GM12878 (cell line): ENCODE measurements around the gene ENOPH1. TPM values are rescaled to one million over a fixed set of nuclear protein-coding genes. Genes with fewer than 3 reads are reported as not detected.

Experiments
- ATAC-seq: fragments of 200-7000 bp; cut with Tn5 transposase; 3 replicates; pipeline ENCODE4 v1.9.1; 2020; ENCODE audit warnings: mild to moderate bottlenecking, moderate library complexity
- BruUV-seq: library from RNA; stranded (reverse); fragments of 400-500 nt; replicated peaks from 2 replicates; lab custom pipeline; 2021; lab: Mats Ljungman, UMichigan
- CTCF ChIA-PET: fragments of 300-600 bp; sonication (Branson Sonifier 250); formaldehyde crosslinking; extraction: SDS; loops from one replicate; lab custom pipeline; 2021; ENCODE audit warnings: inconsistent platforms; lab: Yijun Ruan, JAX
- POLR2A ChIA-PET: fragments of 350-600 bp; formaldehyde crosslinking; extraction: SDS; loops from one replicate; lab custom pipeline; 2021; ENCODE audit warnings: inconsistent platforms; lab: Charles Lee
- RAD21 ChIA-PET: fragments of 300-600 bp; sonication (Branson Sonifier 250); formaldehyde crosslinking; loops from one replicate; lab custom pipeline; 2023; ENCODE audit warnings: antibody characterized with exemption; ENCODE audit not compliant: unreplicated experiment; lab: Charles Lee
- SMC1A ChIA-PET: fragments of 300-600 bp; sonication (Branson Sonifier 250); formaldehyde crosslinking; loops from one replicate; lab custom pipeline; 2023; ENCODE audit not compliant: unreplicated experiment, uncharacterized antibody; lab: Charles Lee
- DNase-seq: peaks from one replicate; pipeline ENCODE4 v3.0.0-alpha.2; 2011; ENCODE audit warnings: low read depth, low spot score
- FAIRE-seq: peaks from 3 replicates; lab custom pipeline; 2011; peaks lifted over from hg19 to GRCh38; lab: Jason Lieb, UNC
- H2AFZ ChIP-seq: 2 replicates; pipeline ENCODE4 v1.6.0; 2011; ENCODE audit warnings: low read depth, low read length, control low read depth; ENCODE audit not compliant: control insufficient read depth
- H3K27ac ChIP-seq: 2 replicates; pipeline ENCODE4 v1.5.1; 2011; ENCODE audit warnings: control low read depth; ENCODE audit not compliant: control insufficient read depth, insufficient read depth
- H3K27me3 ChIP-seq, 2 experiments: replicated peaks in 1 of 2; 2 replicates each; pipeline versions ENCODE4 v1.6.0 to v1.6.1; 2011; ENCODE audit warnings: low read length in 1 of 2; ENCODE audit not compliant: control insufficient read depth in 2 of 2, insufficient read depth in 2 of 2
- H3K36me3 ChIP-seq, 2 experiments: 2 replicates each; pipeline ENCODE4 v1.5.1; 2011; ENCODE audit warnings: low read length in 1 of 2; ENCODE audit not compliant: control insufficient read depth in 2 of 2, insufficient read depth in 2 of 2
- H3K4me1 ChIP-seq: 2 replicates; pipeline ENCODE4 v1.6.1; 2011; ENCODE audit warnings: mild to moderate bottlenecking, low read length, moderate library complexity, mixed read lengths; ENCODE audit not compliant: control insufficient read depth, insufficient read depth
- H3K4me2 ChIP-seq: 2 replicates; pipeline ENCODE4 v1.6.0; 2011; ENCODE audit warnings: control low read depth; ENCODE audit not compliant: control insufficient read depth, insufficient read depth
- H3K4me3 ChIP-seq: fragments of 200-600 bp; sonication (generic); 2 replicates; pipeline ENCODE4 v1.5.1; 2016
- H3K79me2 ChIP-seq: 2 replicates; pipeline ENCODE4 v1.6.0; 2011; ENCODE audit warnings: low read length; ENCODE audit not compliant: control insufficient read depth, insufficient read depth
- H3K9ac ChIP-seq: 2 replicates; pipeline ENCODE4 v1.8.0; 2011; ENCODE audit warnings: low read length, control low read depth, mixed read lengths; ENCODE audit not compliant: control insufficient read depth, insufficient read depth
- H3K9me3 ChIP-seq: replicated peaks from 3 replicates; pipeline ENCODE4 v1.5.1; 2011; ENCODE audit warnings: mild to moderate bottlenecking, low read length; ENCODE audit not compliant: control insufficient read depth, insufficient read depth
- H4K20me1 ChIP-seq: 2 replicates; pipeline ENCODE4 v1.6.0; 2011; ENCODE audit not compliant: control insufficient read depth, insufficient read depth
- BMI1 ChIP-seq: fragments of 450-650 bp; IDR thresholded peaks from 2 replicates; pipeline ENCODE4 v1.6.1; 2016; ENCODE audit warnings: mild to moderate bottlenecking, moderate library complexity, borderline replicate concordance
- CBFB ChIP-seq: IDR thresholded peaks from 2 replicates; pipeline ENCODE4 v1.6.1; 2016; ENCODE audit warnings: antibody characterized with exemption, low read depth
- CBX5 ChIP-seq: sonication (generic); IDR thresholded peaks from 2 replicates; pipeline ENCODE4 v1.6.1; 2016; ENCODE audit warnings: low read depth, moderate library complexity, mild to moderate bottlenecking, inconsistent platforms
- CHD4 ChIP-seq: fragments of 200-600 bp; sonication (generic); IDR thresholded peaks from 2 replicates; pipeline ENCODE4 v1.6.1; 2016; ENCODE audit warnings: mild to moderate bottlenecking
- JUND ChIP-seq: IDR thresholded peaks from 2 replicates; pipeline ENCODE4 v1.6.1; 2012; ENCODE audit warnings: low read depth, mild to moderate bottlenecking, low read length, improper control_type of control experiment, moderate library complexity
- KAT2A ChIP-seq: conservative IDR thresholded peaks from 2 replicates; pipeline ENCODE4 v1.6.1; 2011; ENCODE audit warnings: low read depth, low read length; ENCODE audit not compliant: control insufficient read depth
- MTA2 ChIP-seq: fragments of 450-650 bp; IDR thresholded peaks from 2 replicates; pipeline ENCODE4 v1.6.1; 2016; ENCODE audit warnings: low read depth, mild to moderate bottlenecking, moderate library complexity
- NFIC ChIP-seq: IDR thresholded peaks from 2 replicates; pipeline ENCODE4 v1.6.1; 2012; ENCODE audit warnings: low read depth, mild to moderate bottlenecking, inconsistent platforms, low read length, moderate library complexity
- NFXL1 ChIP-seq: fragments of 450-650 bp; IDR thresholded peaks from 2 replicates; pipeline ENCODE4 v1.6.1; 2017; ENCODE audit warnings: antibody characterized with exemption, mild to moderate bottlenecking, borderline replicate concordance
- NR2C1 ChIP-seq: fragments of 450-650 bp; IDR thresholded peaks from 2 replicates; pipeline ENCODE4 v1.6.1; 2017; ENCODE audit warnings: antibody characterized with exemption, mild to moderate bottlenecking, moderate library complexity
- PAX5 ChIP-seq: IDR thresholded peaks from 2 replicates; pipeline ENCODE4 v1.6.1; 2011; ENCODE audit warnings: low read depth, low read length, borderline replicate concordance
- RELB ChIP-seq: fragments of 450-650 bp; IDR thresholded peaks from 2 replicates; pipeline ENCODE4 v1.6.1; 2017; ENCODE audit warnings: low read depth, mild to moderate bottlenecking, moderate library complexity
- RFX5 ChIP-seq: IDR thresholded peaks from 2 replicates; pipeline ENCODE4 v1.6.1; 2011; ENCODE audit warnings: low read depth, low read length, improper control_type of control experiment
- SUPT20H ChIP-seq: IDR thresholded peaks from 2 replicates; pipeline ENCODE4 v1.6.1; 2011; ENCODE audit warnings: low read depth, mild to moderate bottlenecking, low read length, moderate library complexity, borderline replicate concordance; ENCODE audit not compliant: control insufficient read depth
- USF2 ChIP-seq: IDR thresholded peaks from 2 replicates; pipeline ENCODE4 v1.6.1; 2011; ENCODE audit warnings: low read depth, low read length, improper control_type of control experiment, borderline replicate concordance
- ZNF217 ChIP-seq: fragments of 450-650 bp; IDR thresholded peaks from 2 replicates; pipeline ENCODE4 v1.6.1; 2017; ENCODE audit warnings: antibody characterized with exemption, mild to moderate bottlenecking
- ZNF274 ChIP-seq: IDR thresholded peaks from one replicate; pipeline ENCODE4 v1.8.0; 2011; ENCODE audit not compliant: insufficient read length, insufficient read depth
- ZNF622 ChIP-seq: fragments of 450-650 bp; IDR thresholded peaks from 2 replicates; pipeline ENCODE4 v1.6.1; 2017; ENCODE audit warnings: mild to moderate bottlenecking, inconsistent platforms
- WGBS: methylation state at CpG from one replicate; pipeline ENCODE4 v1.1.6; 2016; ENCODE audit warnings: low lambda C conversion rate; ENCODE audit not compliant: insufficient replicate concordance, insufficient coverage; ENCODE audit errors: missing lambda C conversion rate; 5-methylcytosine and 5-hydroxymethylcytosine counted together
- in situ Hi-C: fragments of 300-500 bp; cut with MboI; formaldehyde crosslinking; loops from 9 replicates; pipeline ENCODE4 v1.14.3; 2018; ENCODE audit warnings: mixed read lengths
- intact Hi-C: fragments of 100-400 bp; cut with micrococcal nuclease; formaldehyde crosslinking; loops from one replicate; pipeline ENCODE4 v1.14.2; 2022; ENCODE audit not compliant: unreplicated experiment
- polyA plus RNA-seq, 11 experiments: library from polyadenylated mRNA; depleted of rRNA in 4 of 11; unstranded in 6 of 11; stranded (reverse) in 5 of 11; fragments of >200 nt; fragmentation: Nextera tagmentation in 4 of 11; fragmentation: Illumina TruSeq in 1 of 11; extraction: Ambion mirVana in 4 of 11; extraction: Trizol in 1 of 11; gene quantifications; 1 replicate in 1 of 11; 2 replicates in 10 of 11; pipeline versions ENCODE4 v1.2.1 to v1.2.3, GENCODE V29; 2011 to 2016; ENCODE audit warnings: inconsistent platforms in 2 of 11, missing spikeins in 2 of 11, low read depth in 1 of 11
- total RNA-seq, 4 experiments: library from RNA; depleted of rRNA in 3 of 4; stranded (reverse); fragments of >200 nt in 3 of 4; fragmentation: Illumina TruSeq in 1 of 4; extraction: Trizol in 1 of 4; gene quantifications; 2 replicates each; pipeline versions ENCODE4 v1.2.1 to v1.2.3, GENCODE V29; 2013 to 2021
- TF ChIP-seq, protein P1 (sequence below): IDR thresholded peaks from 2 replicates; pipeline ENCODE4 v1.6.1; 2011; ENCODE audit warnings: low read depth, mild to moderate bottlenecking, low read length, moderate library complexity, borderline replicate concordance; ENCODE audit errors: extremely low read depth
- TF ChIP-seq, protein P2 (sequence below): fragments of 150-350 bp; IDR thresholded peaks from 2 replicates; pipeline ENCODE4 v1.6.1; 2016; ENCODE audit warnings: low read depth, low read length

The ENOPH1 gene
- total and polyA plus RNA-seq, 10 of the 15 experiments (the other 5 are each of a cell fraction or from before 2014, with no cell fraction given): 24.4 to 83.6 (median 46.7) TPM

GRCh38 chr4:82394896-82395295 is 35.5 kb upstream of the ENOPH1 start:
- Histone ChIP-seq H3K27me3 (no peaks in the 10 kb centered on the region), H3K4me1 (no peaks in the 10 kb centered on the region), H3K27ac (no peak overlapping the region), H3K9ac (no peak overlapping the region), H3K4me2 (no peak overlapping the region), H2AFZ (no peak overlapping the region), H3K9me3 (no peaks in the 10 kb centered on the region), H3K79me2 (no peaks in the 10 kb centered on the region), H3K36me3 (no peaks in the 10 kb centered on the region), H3K4me3 (no peak overlapping the region), H4K20me1 (no peaks in the 10 kb centered on the region)
- no TSS peak for BruUV-seq
- in situ Hi-C loops: no loop called here
- 4% methylated on average over 3 of the region's 3 CpGs for WGBS
- TF ChIP-seq CBFB (no peak), MTA2 (no peak), ZNF622 (no peak), CHD4 (no peak), JUND (no peak), USF2 (no peak), ZNF217 (no peak), ZNF274 (no peak), RELB (no peak), SUPT20H (no peak), CBX5 (no peak), NFIC (no peak), NR2C1 (no peak), NFXL1 (no peak), PAX5 (no peak), KAT2A (no peak), BMI1 (no peak), RFX5 (no peak)
- TF ChIP-seq, protein P1, sequence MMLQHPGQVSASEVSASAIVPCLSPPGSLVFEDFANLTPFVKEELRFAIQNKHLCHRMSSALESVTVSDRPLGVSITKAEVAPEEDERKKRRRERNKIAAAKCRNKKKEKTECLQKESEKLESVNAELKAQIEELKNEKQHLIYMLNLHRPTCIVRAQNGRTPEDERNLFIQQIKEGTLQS: no peak
- TF ChIP-seq, protein P2, sequence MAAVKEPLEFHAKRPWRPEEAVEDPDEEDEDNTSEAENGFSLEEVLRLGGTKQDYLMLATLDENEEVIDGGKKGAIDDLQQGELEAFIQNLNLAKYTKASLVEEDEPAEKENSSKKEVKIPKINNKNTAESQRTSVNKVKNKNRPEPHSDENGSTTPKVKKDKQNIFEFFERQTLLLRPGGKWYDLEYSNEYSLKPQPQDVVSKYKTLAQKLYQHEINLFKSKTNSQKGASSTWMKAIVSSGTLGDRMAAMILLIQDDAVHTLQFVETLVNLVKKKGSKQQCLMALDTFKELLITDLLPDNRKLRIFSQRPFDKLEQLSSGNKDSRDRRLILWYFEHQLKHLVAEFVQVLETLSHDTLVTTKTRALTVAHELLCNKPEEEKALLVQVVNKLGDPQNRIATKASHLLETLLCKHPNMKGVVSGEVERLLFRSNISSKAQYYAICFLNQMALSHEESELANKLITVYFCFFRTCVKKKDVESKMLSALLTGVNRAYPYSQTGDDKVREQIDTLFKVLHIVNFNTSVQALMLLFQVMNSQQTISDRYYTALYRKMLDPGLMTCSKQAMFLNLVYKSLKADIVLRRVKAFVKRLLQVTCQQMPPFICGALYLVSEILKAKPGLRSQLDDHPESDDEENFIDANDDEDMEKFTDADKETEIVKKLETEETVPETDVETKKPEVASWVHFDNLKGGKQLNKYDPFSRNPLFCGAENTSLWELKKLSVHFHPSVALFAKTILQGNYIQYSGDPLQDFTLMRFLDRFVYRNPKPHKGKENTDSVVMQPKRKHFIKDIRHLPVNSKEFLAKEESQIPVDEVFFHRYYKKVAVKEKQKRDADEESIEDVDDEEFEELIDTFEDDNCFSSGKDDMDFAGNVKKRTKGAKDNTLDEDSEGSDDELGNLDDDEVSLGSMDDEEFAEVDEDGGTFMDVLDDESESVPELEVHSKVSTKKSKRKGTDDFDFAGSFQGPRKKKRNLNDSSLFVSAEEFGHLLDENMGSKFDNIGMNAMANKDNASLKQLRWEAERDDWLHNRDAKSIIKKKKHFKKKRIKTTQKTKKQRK: no peak
- SMC1A ChIA-PET: interaction anchor here (1.2 kb wide), 1 partner anchor 22 kb away, joined by 3 read pairs; no protein-coding TSS in a partner anchor
- POLR2A ChIA-PET: no interaction called here
- RAD21 ChIA-PET: no interaction called here
- intact Hi-C loops: no loop called here
- ATAC-seq (no peak), DNase-seq (no peak), FAIRE-seq (no peak)
- CTCF ChIA-PET: interaction anchor here (0.6 kb wide), 1 partner anchor 15 kb away, joined by 3 read pairs; no protein-coding TSS in a partner anchor
